Liver (tissue), 9 donors: Measurements from ENCODE around the gene CDCA5. TPM values are rescaled to one million over a fixed set of nuclear protein-coding genes. Genes with fewer than 3 reads are reported as not detected.

Source experiments
- DNase-seq: peaks from one replicate; pipeline ENCODE4 v3.0.0-alpha.2; 2017; ENCODE audit warnings: low spot score
- H3K27ac ChIP-seq, 2 donors: one replicate each; pipeline ENCODE4 v1.7.0; 2013; ENCODE audit warnings: inconsistent platforms in 2 of 2, low read length in 2 of 2, control low read depth in 1 of 2, low read depth in 1 of 2, mild to moderate bottlenecking in 1 of 2
- H3K27me3 ChIP-seq, 4 donors: one replicate each; pipeline versions ENCODE4 v1.6.1 to v1.7.0; 2013; ENCODE audit warnings: low read length in 3 of 4, inconsistent platforms in 1 of 4, mild to moderate bottlenecking in 1 of 4, moderate library complexity in 1 of 4; ENCODE audit not compliant: control insufficient read depth in 4 of 4, insufficient read depth in 4 of 4
- H3K36me3 ChIP-seq, 4 donors: one replicate each; pipeline versions ENCODE4 v1.6.1 to v1.7.0; 2013; ENCODE audit warnings: low read length in 3 of 4, mild to moderate bottlenecking in 3 of 4, low read depth in 1 of 4, moderate library complexity in 1 of 4; ENCODE audit not compliant: control insufficient read depth in 4 of 4, insufficient read depth in 3 of 4
- H3K4me1 ChIP-seq, 4 donors: one replicate each; pipeline versions ENCODE4 v1.6.1 to v1.7.0; 2013; ENCODE audit warnings: low read length in 3 of 4, mild to moderate bottlenecking in 3 of 4, moderate library complexity in 1 of 4; ENCODE audit not compliant: control insufficient read depth in 4 of 4, insufficient read depth in 4 of 4
- H3K4me3 ChIP-seq, 3 donors: one replicate each; pipeline versions ENCODE4 v1.6.1 to v1.7.0; 2013; ENCODE audit warnings: low read length in 3 of 3, control low read depth in 1 of 3, low read depth in 1 of 3, mild to moderate bottlenecking in 1 of 3
- H3K9ac ChIP-seq, 2 donors: one replicate each; pipeline ENCODE4 v1.7.0; 2013; ENCODE audit warnings: low read length in 2 of 2, mild to moderate bottlenecking in 2 of 2, moderate library complexity in 2 of 2, control low read depth in 1 of 2, low read depth in 1 of 2
- H3K9me3 ChIP-seq, 4 donors: one replicate each; pipeline versions ENCODE4 v1.6.1 to v1.7.0; 2013; ENCODE audit warnings: low read length in 3 of 4; ENCODE audit not compliant: control insufficient read depth in 4 of 4
- EGR1 ChIP-seq, 2 donors: IDR thresholded peaks; 2 replicates each; pipeline ENCODE4 v1.6.1; 2016 to 2018; ENCODE audit warnings: antibody characterized with exemption in 2 of 2, low read depth in 2 of 2
- FOXA2 ChIP-seq: IDR thresholded peaks from 2 replicates; pipeline ENCODE4 v1.6.1; 2016; ENCODE audit warnings: antibody characterized with exemption
- HNF4A ChIP-seq, 2 donors: conservative IDR thresholded peaks; 2 replicates each; pipeline ENCODE4 v1.6.1; 2016; ENCODE audit warnings: antibody characterized with exemption in 2 of 2, mild to moderate bottlenecking in 2 of 2
- HNF4G ChIP-seq: IDR thresholded peaks from 2 replicates; pipeline ENCODE4 v1.6.1; 2016; ENCODE audit warnings: antibody characterized with exemption
- JUND ChIP-seq, 2 donors: IDR thresholded peaks; 2 replicates each; pipeline ENCODE4 v1.6.1; 2016; ENCODE audit warnings: antibody characterized with exemption in 2 of 2
- NR2F2 ChIP-seq: IDR thresholded peaks from 2 replicates; pipeline ENCODE4 v1.6.1; 2016; ENCODE audit warnings: antibody characterized with exemption
- RAD21 ChIP-seq, 2 donors: IDR thresholded peaks; 2 replicates each; pipeline ENCODE4 v1.6.1; 2016; ENCODE audit warnings: antibody characterized with exemption in 2 of 2, mild to moderate bottlenecking in 2 of 2
- RXRA ChIP-seq, 2 donors: IDR thresholded peaks; 2 replicates each; pipeline ENCODE4 v1.6.1; 2017 to 2018; ENCODE audit warnings: antibody characterized with exemption in 2 of 2, mild to moderate bottlenecking in 1 of 2
- SP1 ChIP-seq: IDR thresholded peaks from 2 replicates; pipeline ENCODE4 v1.6.1; 2018; ENCODE audit warnings: antibody characterized with exemption, mild to moderate bottlenecking
- TAF1 ChIP-seq: conservative IDR thresholded peaks from 2 replicates; pipeline ENCODE4 v1.6.1; 2016; ENCODE audit warnings: antibody characterized with exemption, mild to moderate bottlenecking
- YY1 ChIP-seq: IDR thresholded peaks from 2 replicates; pipeline ENCODE4 v1.6.1; 2016; ENCODE audit warnings: antibody characterized with exemption, mild to moderate bottlenecking
- WGBS: extraction: QIAGEN DNeasy Blood & Tissue Kit; methylation state at CpG from one replicate; pipeline ENCODE4 v1.1.7; 2013; 5-methylcytosine and 5-hydroxymethylcytosine counted together
- polyA plus RNA-seq, 2 donors: library from polyadenylated mRNA; stranded (reverse) in 1 of 2; unstranded in 1 of 2; fragments of 200-250 nt in 1 of 2; fragments of >200 nt in 1 of 2; fragmentation: Nextera tagmentation in 1 of 2; extraction: Ambion mirVana in 1 of 2; gene quantifications; one replicate each; pipeline versions ENCODE4 v1.2.1 to v1.2.3, GENCODE V29; 2013 to 2015
- total RNA-seq, 2 donors: library from RNA; depleted of rRNA; stranded (reverse); fragments of >200 nt; gene quantifications; one replicate each; pipeline ENCODE4 v1.2.3, GENCODE V29; 2014
- TF ChIP-seq, protein P1 (sequence below): IDR thresholded peaks from 2 replicates; pipeline ENCODE4 v1.6.1; 2016; ENCODE audit warnings: antibody characterized with exemption, mild to moderate bottlenecking
- TF ChIP-seq, protein P2 (sequence below): IDR thresholded peaks from 2 replicates; pipeline ENCODE4 v1.6.1; 2016; ENCODE audit warnings: antibody characterized with exemption
- TF ChIP-seq, protein P3 (sequence below): IDR thresholded peaks from 2 replicates; pipeline ENCODE4 v1.6.1; 2016; ENCODE audit warnings: antibody characterized with exemption
- TF ChIP-seq, protein P4 (sequence below): IDR thresholded peaks from 2 replicates; pipeline ENCODE4 v1.6.1; 2016; ENCODE audit warnings: antibody characterized with exemption
- TF ChIP-seq, protein P5 (sequence below): fragments of 150-350 bp; IDR thresholded peaks from 2 replicates; pipeline ENCODE4 v1.5.1; 2017; ENCODE audit warnings: improper control_type of control experiment, low read depth, low read length; ENCODE audit not compliant: missing input control
- donor health status: healthy.
- donor health status: healthy.
- donor health status: healthy.
- donor health status: healthy.
- donor health status: healthy.

The CDCA5 gene
- total and polyA plus RNA-seq, 4 donors: 0.17 to 12.0 (median 1.7) TPM

DNA sequence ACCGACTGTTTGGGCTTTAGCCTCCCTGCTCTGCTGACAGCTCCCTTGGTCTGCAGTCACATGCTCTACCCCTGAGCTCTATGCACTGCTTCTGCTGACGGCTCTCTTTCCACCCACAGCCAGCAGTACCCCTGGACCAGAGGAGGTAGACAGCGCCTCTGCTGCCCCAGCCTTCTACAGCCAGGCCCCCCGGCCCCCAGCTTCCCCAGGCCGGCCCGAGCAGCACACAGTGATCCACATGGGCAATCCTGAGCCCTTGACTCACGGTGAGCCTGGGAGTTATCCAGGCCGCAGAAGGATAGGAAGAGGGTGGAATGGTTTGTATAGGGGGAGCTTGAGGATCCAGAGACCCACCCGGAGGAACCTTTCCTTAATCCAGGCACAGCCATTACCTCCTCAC is 3.0 kb upstream of the CDCA5 start (continued):
- TF ChIP-seq, protein P1, sequence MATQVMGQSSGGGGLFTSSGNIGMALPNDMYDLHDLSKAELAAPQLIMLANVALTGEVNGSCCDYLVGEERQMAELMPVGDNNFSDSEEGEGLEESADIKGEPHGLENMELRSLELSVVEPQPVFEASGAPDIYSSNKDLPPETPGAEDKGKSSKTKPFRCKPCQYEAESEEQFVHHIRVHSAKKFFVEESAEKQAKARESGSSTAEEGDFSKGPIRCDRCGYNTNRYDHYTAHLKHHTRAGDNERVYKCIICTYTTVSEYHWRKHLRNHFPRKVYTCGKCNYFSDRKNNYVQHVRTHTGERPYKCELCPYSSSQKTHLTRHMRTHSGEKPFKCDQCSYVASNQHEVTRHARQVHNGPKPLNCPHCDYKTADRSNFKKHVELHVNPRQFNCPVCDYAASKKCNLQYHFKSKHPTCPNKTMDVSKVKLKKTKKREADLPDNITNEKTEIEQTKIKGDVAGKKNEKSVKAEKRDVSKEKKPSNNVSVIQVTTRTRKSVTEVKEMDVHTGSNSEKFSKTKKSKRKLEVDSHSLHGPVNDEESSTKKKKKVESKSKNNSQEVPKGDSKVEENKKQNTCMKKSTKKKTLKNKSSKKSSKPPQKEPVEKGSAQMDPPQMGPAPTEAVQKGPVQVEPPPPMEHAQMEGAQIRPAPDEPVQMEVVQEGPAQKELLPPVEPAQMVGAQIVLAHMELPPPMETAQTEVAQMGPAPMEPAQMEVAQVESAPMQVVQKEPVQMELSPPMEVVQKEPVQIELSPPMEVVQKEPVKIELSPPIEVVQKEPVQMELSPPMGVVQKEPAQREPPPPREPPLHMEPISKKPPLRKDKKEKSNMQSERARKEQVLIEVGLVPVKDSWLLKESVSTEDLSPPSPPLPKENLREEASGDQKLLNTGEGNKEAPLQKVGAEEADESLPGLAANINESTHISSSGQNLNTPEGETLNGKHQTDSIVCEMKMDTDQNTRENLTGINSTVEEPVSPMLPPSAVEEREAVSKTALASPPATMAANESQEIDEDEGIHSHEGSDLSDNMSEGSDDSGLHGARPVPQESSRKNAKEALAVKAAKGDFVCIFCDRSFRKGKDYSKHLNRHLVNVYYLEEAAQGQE: no peak
- TF ChIP-seq JUND (IDR thresholded peaks at IDR 0.05) (no peak), RXRA (IDR thresholded peaks at IDR 0.05) (no peak), YY1 (no peak)

DNA sequence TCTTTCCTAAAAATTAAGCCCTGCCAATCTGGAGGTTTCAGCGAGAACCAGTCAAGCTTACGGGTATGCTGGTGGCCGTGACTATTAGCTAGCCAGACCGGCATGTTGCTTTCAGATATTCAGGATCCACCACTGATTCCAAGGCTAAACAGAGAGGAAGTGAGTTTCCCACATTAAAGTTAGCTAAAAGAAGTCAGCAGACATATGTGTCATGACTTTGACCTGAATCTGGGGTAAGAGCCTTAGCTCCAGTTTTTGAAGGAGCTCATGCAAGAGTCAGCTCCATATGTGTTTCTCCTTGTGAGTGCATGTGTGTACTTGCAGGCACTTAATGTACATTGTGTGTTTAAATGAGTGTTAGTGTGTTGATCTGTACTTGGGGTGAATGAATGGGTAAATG is 1.6 kb upstream of the CDCA5 start:
- no peaks in the 10 kb centered on the region for H3K27me3 ChIP-seq
- no peak overlapping the region for H3K4me3 ChIP-seq
- 95% methylated on average over 4 of the region's 4 CpGs for WGBS
- no peak for DNase-seq
- no peaks in the 10 kb centered on the region for H3K9me3 ChIP-seq
- no peak overlapping the region for H3K9ac ChIP-seq
- H3K27ac ChIP-seq: no peak overlapping the region
- peaks cover 5 to 39% (median 13%) of the 10 kb centered on the region in 4 donors for H3K36me3 ChIP-seq
- TF ChIP-seq HNF4G (no peak), SP1 (no peak), RXRA (IDR thresholded peaks at IDR 0.05) (no peak), NR2F2 (no peak), JUND (IDR thresholded peaks at IDR 0.05) (no peak), RAD21 (IDR thresholded peaks at IDR 0.05) (no peak), TAF1 (no peak), YY1 (no peak), EGR1 (IDR thresholded peaks at IDR 0.05; ENCODE audit: low read depth in 2 of 2) (no peak), HNF4A (conservative IDR thresholded peaks at IDR 0.05) (no peak), FOXA2 (no peak)
- TF ChIP-seq, protein P2, sequence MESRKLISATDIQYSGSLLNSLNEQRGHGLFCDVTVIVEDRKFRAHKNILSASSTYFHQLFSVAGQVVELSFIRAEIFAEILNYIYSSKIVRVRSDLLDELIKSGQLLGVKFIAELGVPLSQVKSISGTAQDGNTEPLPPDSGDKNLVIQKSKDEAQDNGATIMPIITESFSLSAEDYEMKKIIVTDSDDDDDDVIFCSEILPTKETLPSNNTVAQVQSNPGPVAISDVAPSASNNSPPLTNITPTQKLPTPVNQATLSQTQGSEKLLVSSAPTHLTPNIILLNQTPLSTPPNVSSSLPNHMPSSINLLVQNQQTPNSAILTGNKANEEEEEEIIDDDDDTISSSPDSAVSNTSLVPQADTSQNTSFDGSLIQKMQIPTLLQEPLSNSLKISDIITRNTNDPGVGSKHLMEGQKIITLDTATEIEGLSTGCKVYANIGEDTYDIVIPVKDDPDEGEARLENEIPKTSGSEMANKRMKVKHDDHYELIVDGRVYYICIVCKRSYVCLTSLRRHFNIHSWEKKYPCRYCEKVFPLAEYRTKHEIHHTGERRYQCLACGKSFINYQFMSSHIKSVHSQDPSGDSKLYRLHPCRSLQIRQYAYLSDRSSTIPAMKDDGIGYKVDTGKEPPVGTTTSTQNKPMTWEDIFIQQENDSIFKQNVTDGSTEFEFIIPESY: no peak
- TF ChIP-seq, protein P1: no peak
- TF ChIP-seq, protein P3, sequence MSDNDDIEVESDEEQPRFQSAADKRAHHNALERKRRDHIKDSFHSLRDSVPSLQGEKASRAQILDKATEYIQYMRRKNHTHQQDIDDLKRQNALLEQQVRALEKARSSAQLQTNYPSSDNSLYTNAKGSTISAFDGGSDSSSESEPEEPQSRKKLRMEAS: no peak
- TF ChIP-seq, protein P4, sequence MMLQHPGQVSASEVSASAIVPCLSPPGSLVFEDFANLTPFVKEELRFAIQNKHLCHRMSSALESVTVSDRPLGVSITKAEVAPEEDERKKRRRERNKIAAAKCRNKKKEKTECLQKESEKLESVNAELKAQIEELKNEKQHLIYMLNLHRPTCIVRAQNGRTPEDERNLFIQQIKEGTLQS: no peak
- TF ChIP-seq, protein P5, sequence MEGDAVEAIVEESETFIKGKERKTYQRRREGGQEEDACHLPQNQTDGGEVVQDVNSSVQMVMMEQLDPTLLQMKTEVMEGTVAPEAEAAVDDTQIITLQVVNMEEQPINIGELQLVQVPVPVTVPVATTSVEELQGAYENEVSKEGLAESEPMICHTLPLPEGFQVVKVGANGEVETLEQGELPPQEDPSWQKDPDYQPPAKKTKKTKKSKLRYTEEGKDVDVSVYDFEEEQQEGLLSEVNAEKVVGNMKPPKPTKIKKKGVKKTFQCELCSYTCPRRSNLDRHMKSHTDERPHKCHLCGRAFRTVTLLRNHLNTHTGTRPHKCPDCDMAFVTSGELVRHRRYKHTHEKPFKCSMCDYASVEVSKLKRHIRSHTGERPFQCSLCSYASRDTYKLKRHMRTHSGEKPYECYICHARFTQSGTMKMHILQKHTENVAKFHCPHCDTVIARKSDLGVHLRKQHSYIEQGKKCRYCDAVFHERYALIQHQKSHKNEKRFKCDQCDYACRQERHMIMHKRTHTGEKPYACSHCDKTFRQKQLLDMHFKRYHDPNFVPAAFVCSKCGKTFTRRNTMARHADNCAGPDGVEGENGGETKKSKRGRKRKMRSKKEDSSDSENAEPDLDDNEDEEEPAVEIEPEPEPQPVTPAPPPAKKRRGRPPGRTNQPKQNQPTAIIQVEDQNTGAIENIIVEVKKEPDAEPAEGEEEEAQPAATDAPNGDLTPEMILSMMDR: no peak
- peaks cover 10 to 23% (median 18%) of the 10 kb centered on the region in 4 donors for H3K4me1 ChIP-seq
